Activated CD4-positive, alpha-beta T cell treated with anti-CD3 and anti-CD28 coated beads, Interleukin-2, amount 50 U/mL, for 24 hours (primary cell): ENCODE data around the gene MUC6.
"Not testable (repeated sequence)": the region's sequence is repeated elsewhere in the genome, so short reads cannot be mapped to it uniquely, and the experiment has no call there.

Experiments used
- DNase-seq, 2 donors: peaks; one replicate each; pipeline ENCODE4 v3.0.0-alpha.2; 2020; ENCODE audit warnings: low read depth in 1 of 2, low spot score in 1 of 2

MUC6 gene

DNA sequence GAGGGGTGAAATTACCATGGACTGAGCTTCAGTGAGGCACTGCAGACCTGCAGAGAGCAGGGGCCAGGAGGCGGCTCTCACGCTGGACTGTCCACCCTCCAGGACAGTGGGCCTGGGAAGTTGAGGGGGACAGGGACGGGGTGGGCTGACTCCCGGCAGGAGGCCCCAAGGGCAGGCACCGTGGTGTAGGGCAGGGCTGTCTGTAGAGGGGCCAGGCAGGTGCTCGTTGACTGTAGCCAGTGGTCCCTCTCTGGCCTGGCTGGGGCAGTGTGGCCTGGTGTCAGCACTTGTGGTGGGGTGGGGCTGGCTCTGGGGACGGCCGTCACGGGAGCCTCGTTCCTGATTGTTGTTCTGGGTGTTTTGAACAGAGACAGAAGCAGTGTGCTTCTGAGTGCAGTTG lies 46.4 kb downstream of the MUC6 start:
- no peak for DNase-seq

GRCh38 chr11:987671-988070 lies 48.8 kb downstream of the MUC6 start:
- DNase-seq, result no peak

GRCh38 chr11:986952-987305 lies 49.6 kb downstream of the MUC6 start:
- no peak for DNase-seq

GRCh38 chr11:986270-986951 lies 50.1 kb downstream of the MUC6 start:
- no peak for DNase-seq

DNA sequence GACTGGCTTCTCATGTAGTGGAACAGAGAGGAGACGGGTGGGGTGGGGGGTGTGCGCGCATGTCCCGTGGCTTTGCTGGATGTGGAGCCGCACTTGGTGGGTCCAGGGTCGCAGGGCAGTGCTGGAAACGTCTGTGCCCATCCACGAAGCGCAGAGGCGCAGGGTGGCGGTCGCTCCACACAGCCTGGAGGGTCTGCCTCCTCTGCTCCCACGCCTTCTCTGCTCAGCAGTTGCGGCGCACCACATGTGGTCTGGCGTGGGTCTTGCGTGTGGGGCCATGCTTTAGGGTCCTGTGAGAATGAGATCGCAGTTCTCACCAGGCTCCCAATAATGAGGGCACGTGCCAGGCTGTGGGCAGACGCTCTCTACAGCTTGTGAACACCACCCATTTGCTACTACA lies 50.7 kb downstream of the MUC6 start:
- no peak for DNase-seq

GRCh38 chr11:985406-985805 lies 51.1 kb downstream of the MUC6 start:
- no peak for DNase-seq

DNA sequence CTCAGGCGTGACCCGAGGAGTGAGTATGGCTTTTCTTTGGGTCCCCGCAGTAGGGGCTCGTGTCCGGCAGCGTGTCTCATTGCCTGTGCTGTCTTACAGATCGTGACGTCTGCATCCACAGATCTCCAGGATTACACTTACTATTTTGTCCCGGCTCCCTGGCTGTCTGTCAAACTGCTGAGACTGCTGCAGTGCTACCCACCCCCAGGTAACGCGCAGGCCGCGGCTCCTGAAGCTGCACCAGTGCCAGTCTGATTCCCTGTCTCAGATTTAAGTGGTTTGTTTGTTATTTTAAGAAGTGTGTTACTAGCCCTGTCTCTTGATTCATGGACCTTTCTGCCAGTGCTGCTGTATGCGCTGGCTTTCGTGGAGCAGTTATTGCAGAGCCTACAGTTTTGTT lies 52.0 kb downstream of the MUC6 start:
- no peak for DNase-seq

DNA sequence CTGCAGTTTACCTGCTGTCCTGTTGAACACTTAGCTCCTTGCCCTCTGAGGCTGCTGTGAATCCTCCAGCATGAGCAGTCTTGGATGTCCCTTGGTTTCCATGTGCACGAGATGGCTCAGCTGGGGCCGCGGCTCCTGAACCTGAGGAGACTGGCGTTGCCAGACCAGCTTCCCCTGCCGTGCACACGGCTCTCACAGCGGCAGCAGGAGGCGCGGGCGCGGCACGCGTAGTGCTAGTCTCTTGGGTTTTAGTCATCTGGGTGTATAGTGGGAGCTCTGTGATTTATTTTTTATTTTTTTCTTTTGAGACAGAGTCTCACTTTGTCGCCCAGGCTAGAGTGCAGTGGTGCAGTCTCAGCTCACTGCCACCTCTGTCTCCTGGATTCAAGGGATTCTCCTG lies 54.8 kb downstream of the MUC6 start:
- no peak for DNase-seq

DNA sequence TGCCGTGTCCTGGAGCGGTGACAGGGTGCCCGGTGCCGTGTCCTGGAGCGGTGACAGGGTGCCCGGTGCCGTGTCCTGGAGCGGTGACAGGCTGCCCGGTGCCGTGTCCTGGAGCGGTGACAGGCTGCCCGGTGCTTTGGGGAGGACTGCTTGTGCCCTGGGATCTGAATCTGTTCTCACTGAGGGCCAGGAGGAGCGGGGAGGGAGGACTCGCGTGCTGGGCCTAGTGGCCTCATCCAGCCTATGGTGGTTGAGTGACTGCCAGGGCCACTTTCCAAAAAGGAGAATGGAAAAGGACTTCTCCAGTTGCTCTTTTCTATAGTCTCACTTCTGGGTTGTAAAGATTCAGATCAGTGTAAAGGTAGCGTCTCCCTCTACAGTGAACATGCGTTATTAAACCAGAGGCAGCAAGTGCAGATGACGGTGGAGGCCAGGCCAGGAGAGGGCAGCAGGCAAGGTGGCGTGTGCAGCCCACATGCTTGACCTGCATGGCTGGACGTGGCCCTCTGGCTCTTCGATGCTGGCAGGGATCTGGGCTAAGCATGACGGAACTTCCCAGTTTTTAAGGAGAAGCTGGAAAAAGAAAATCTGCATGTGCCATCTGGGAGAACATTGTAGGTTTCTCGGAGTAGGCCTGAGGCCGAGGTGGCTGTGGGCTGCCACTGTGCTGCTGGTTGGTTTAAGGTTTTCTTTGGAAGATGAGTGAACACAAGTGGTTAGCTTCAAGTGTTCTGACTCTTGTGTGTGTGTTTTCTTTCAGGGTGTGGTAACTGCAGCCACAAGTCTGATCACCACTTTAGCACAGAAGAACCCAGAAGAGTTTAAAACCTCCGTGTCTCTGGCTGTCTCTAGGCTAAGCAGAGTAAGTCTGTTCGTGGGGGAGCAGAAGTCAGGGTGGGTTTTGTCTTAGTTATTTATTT lies 55.8 kb downstream of the MUC6 start:
- no peak for DNase-seq

- no peak for DNase-seq
These were observed 57.7 kb downstream of the MUC6 start for GRCh38 chr11:978781-979180.

DNA sequence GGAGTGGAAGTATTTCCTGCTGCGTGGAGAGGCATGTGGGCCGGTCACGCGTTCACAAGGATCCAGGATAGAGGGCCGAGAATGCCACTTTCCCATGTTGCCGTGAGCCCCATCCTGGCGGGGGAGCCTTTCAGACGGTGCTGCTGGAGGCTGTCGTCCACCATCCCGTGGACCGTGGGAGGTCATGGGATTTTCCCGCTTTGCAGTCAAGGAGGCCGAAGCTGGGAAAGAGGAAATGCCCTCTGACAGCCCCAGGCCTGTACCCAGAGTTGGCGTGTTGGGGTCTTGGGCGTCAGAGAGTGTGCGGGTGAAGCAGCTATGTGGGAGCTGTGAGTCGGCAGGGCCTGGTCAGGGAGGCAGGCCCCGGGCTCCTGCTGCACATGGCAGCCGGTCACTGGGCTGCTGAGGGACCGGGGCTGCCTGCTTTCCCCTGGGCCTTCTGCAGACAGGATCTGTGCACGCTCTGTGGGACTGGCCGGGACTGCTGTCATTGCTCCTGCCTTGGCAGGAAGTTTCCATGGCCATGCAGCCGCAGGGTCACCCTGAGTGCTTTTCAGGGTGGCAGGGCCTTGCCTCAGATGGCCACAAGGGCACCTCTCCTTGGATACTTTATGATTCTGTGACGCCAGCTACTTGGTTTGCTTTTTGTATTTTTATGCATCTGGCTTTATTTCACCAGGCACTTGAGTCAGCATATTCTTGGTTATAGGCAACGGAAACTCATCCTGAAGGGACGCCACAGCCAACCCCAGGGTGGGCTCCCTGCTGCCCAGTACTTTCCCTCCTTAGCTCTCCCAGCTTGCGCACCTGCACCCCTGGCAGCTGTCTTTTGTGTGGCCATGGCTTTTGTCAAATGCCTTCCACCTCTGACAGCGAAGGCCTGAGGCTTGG lies 58.4 kb downstream of the MUC6 start:
- DNase-seq, result no peak

- no peak for DNase-seq
These were observed 59.9 kb downstream of the MUC6 start for GRCh38 chr11:976431-977160.

DNA sequence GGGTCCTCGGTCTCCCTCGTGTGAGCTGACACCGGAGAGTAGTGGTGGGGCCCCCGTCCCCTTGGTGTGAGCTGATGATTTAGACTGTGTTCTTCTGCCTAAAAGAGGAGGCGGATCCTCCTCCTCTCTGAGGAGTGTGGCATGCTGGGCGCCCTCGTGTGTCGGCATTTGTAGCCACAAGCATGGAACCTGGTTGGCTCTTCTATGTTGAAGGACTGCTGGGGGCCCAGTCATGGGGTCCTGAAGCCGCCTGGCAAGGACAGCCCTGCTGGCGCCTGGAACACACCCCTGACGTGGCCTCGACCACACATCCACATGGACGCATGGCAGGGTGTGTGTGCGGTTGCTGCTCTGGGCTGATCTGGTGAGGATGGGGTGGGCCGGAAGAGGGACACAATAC lies 60.7 kb downstream of the MUC6 start:
- DNase-seq, result no peak

- DNase-seq, result not testable (repeated sequence)
These were observed 61.1 kb downstream of the MUC6 start for GRCh38 chr11:975376-975775.

DNA sequence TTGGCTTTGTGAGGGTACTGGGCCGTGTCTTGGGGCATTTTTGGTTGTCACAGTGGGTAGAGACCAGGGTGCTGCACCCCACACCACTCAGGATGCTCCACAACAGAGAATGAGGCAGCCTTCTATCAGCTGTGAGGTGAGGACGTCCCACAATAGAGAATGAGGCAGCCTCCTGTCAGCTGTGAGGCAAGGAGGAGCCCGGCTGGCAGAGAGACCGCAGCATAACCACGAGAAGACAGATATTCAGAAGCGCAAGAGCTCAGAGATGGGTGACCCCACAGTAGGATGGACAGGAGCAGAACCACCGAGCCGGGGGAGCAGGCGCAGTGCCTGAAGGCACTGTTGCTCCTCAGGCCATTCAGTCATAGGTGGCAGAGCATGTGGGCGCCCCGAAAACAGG lies 63.3 kb downstream of the MUC6 start:
- DNase-seq, result no peak

DNA sequence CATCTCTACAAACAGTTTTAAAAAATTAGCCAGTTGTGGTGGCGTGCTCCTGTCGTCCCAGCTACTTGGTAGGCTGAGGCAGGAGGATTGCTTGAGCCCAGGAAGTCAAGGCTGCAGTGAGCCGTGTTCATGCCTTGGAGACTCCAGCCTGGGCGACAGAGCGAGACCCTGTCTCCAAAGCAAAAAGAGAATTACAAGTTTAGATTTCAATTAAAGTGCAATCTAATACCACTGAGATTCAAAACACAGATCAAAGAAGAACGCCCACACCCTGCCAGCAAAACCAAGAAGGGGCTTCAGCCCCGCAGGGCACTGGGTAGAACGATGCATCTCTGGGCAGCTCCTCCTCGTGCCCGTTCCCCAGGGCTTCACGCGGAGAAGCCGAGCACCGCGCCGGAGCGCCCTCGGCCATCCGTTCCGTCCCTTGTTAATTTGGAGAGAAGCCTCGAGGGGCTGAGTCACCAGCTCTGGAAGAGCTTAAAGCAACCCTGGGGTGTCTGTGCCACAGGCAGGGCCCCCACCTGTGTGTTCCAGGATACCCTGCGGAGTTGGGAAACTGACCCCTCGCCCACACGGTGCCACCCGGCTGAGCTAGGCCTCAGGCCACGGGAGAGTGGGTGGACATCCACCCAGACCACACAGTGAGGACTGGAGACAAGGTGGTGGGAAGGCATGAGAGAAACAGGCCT lies 63.9 kb downstream of the MUC6 start:
- no peak for DNase-seq

GRCh38 chr11:971731-972365 lies 64.7 kb downstream of the MUC6 start:
- no peak for DNase-seq

GRCh38 chr11:971092-971690 lies 65.3 kb downstream of the MUC6 start:
- DNase-seq, result no peak

GRCh38 chr11:970319-970871 lies 66.1 kb downstream of the MUC6 start:
- DNase-seq, result no peak
